Muscle layer of duodenum (tissue), 2 donors: ENCODE results near the gene PDE8B.
"Not testable (repeated sequence)": the region's sequence is repeated elsewhere in the genome, so short reads cannot be mapped to it uniquely, and the experiment has no call there.

Experiments
- H3K27ac ChIP-seq: one replicate; pipeline ENCODE4 v1.7.0; 2013; ENCODE audit warnings: mild to moderate bottlenecking, low read length
- H3K27me3 ChIP-seq: one replicate; pipeline ENCODE4 v1.7.0; 2013; ENCODE audit warnings: low read depth, mild to moderate bottlenecking, control low read depth, low read length
- H3K36me3 ChIP-seq, 2 donors: one replicate each; pipeline ENCODE4 v1.7.0; 2013; ENCODE audit warnings: low read length in 2 of 2, control low read depth in 1 of 2, mild to moderate bottlenecking in 1 of 2; ENCODE audit not compliant: insufficient read depth in 2 of 2, control insufficient read depth in 1 of 2
- H3K4me1 ChIP-seq, 2 donors: one replicate each; pipeline ENCODE4 v1.7.0; 2013; ENCODE audit warnings: low read length in 2 of 2, mild to moderate bottlenecking in 2 of 2, control low read depth in 1 of 2, moderate library complexity in 1 of 2; ENCODE audit not compliant: insufficient read depth in 2 of 2, control insufficient read depth in 1 of 2
- H3K4me3 ChIP-seq, 2 donors: one replicate each; pipeline ENCODE4 v1.7.0; 2013; ENCODE audit warnings: low read length in 2 of 2, low read depth in 1 of 2, mild to moderate bottlenecking in 1 of 2
- H3K9me3 ChIP-seq, 2 donors: one replicate each; pipeline ENCODE4 v1.7.0; 2013; ENCODE audit warnings: low read length in 2 of 2, control low read depth in 1 of 2, mild to moderate bottlenecking in 1 of 2; ENCODE audit not compliant: control insufficient read depth in 1 of 2
- donor health status: healthy.

PDE8B gene

GRCh38 chr5:77468875-77469274 is 258.4 kb downstream of the PDE8B start:
- H3K4me3 ChIP-seq, H3K27ac ChIP-seq, H3K9me3 ChIP-seq: not testable (repeated sequence)

GRCh38 chr5:77475041-77475440 is 264.6 kb downstream of the PDE8B start:
- not testable (repeated sequence) for H3K4me1 ChIP-seq

More at GRCh38 chr5:77468875-77469274, 258.4 kb downstream of the PDE8B start:
- H3K4me1 ChIP-seq, H3K27me3 ChIP-seq, H3K36me3 ChIP-seq: not testable (repeated sequence)

More at GRCh38 chr5:77475041-77475440, 264.6 kb downstream of the PDE8B start:
- H3K27ac ChIP-seq, H3K9me3 ChIP-seq, H3K36me3 ChIP-seq, H3K27me3 ChIP-seq, H3K4me3 ChIP-seq: not testable (repeated sequence)
